Caco-2 (cell line): ENCODE data around the gene PSMB9. TPM values are rescaled to one million over a fixed set of nuclear protein-coding genes. Genes with fewer than 3 reads are reported as not detected.

Experiments
- BruUV-seq: library from RNA; stranded (reverse); fragments of 400-500 nt; replicated peaks from 2 replicates; lab custom pipeline; 2021; lab: Mats Ljungman, UMichigan
- CTCF ChIA-PET: fragments of 300-600 bp; sonication (Branson Sonifier 250); formaldehyde crosslinking; loops from one replicate; lab custom pipeline; 2022; ENCODE audit warnings: antibody characterized with exemption; lab: Charles Lee
- POLR2A ChIA-PET: fragments of 300-600 bp; sonication (Branson Sonifier 250); formaldehyde crosslinking; loops from one replicate; lab custom pipeline; 2022; ENCODE audit warnings: antibody characterized with exemption; lab: Charles Lee
- DNase-seq, 2 experiments: peaks; one replicate each; pipeline versions ENCODE4 v3.0.0 to v3.0.0-alpha.2; 2020 to 2022
- H3K27me3 ChIP-seq: replicated peaks from 2 replicates; pipeline ENCODE4 v1.6.0; 2011; ENCODE audit warnings: low read length; ENCODE audit not compliant: control insufficient read depth, insufficient read depth
- H3K36me3 ChIP-seq: 2 replicates; pipeline ENCODE4 v1.5.1; 2011; ENCODE audit warnings: low read length; ENCODE audit not compliant: control insufficient read depth, insufficient read depth
- H3K4me1 ChIP-seq: fragments of 250-450 bp; sonication (Bioruptor Pico); 2 replicates; pipeline ENCODE4 v1.5.1; 2020; ENCODE audit warnings: mild to moderate bottlenecking
- H3K4me3 ChIP-seq: 2 replicates; pipeline ENCODE4 v1.5.1; 2011; ENCODE audit warnings: low read depth, mild to moderate bottlenecking, control low read depth, low read length
- H3K9me3 ChIP-seq: fragments of 250-450 bp; sonication (Bioruptor Pico); 2 replicates; pipeline ENCODE4 v1.5.1; 2020; ENCODE audit warnings: mild to moderate bottlenecking, moderate library complexity
- H3K27ac Mint-ChIP-seq: one replicate; pipeline ENCODE4 v1.8.0; 2022; ENCODE audit warnings: mixed read lengths; ENCODE audit not compliant: unreplicated experiment
- H3K27me3 Mint-ChIP-seq: one replicate; pipeline ENCODE4 v1.8.0; 2022; ENCODE audit warnings: mixed read lengths; ENCODE audit not compliant: insufficient read depth, unreplicated experiment
- H3K36me3 Mint-ChIP-seq: one replicate; pipeline ENCODE4 v1.8.0; 2022; ENCODE audit warnings: mild to moderate bottlenecking, mixed read lengths; ENCODE audit not compliant: insufficient read depth, unreplicated experiment
- H3K4me1 Mint-ChIP-seq: one replicate; pipeline ENCODE4 v1.8.0; 2022; ENCODE audit warnings: low read depth, mixed read lengths; ENCODE audit not compliant: unreplicated experiment
- H3K4me3 Mint-ChIP-seq: one replicate; pipeline ENCODE4 v1.8.0; 2022; ENCODE audit warnings: mild to moderate bottlenecking, moderate library complexity, mixed read lengths; ENCODE audit not compliant: unreplicated experiment
- H3K9me3 Mint-ChIP-seq: one replicate; pipeline ENCODE4 v1.8.0; 2022; ENCODE audit warnings: mixed read lengths; ENCODE audit not compliant: unreplicated experiment
- CTCF ChIP-seq, 2 experiments: fragments of 200-600 bp in 1 of 2; IDR thresholded peaks; 1 replicate in 1 of 2; 2 replicates in 1 of 2; pipeline versions ENCODE4 v1.5.1 to v1.8.0; 2011 to 2022; ENCODE audit warnings: antibody characterized with exemption in 1 of 2, control low read depth in 1 of 2, inconsistent platforms in 1 of 2, low read depth in 1 of 2, low read length in 1 of 2, mild to moderate bottlenecking in 1 of 2, moderate library complexity in 1 of 2; ENCODE audit not compliant: insufficient read depth in 1 of 2, severe bottlenecking in 1 of 2, unreplicated experiment in 1 of 2
- intact Hi-C: fragments of 100-400 bp; cut with micrococcal nuclease; formaldehyde crosslinking; loops from one replicate; pipeline ENCODE4 v1.10.0; 2022; ENCODE audit not compliant: unreplicated experiment
- total RNA-seq: library from RNA; stranded (reverse); gene quantifications from 2 replicates; pipeline ENCODE4 v1.2.3, GENCODE V29; 2022

Gene PSMB9
- total RNA-seq, 1 experiment from 2014 or later, result 1.3 TPM

- POLR2A ChIA-PET, result interaction anchor here (0.7 kb wide), 1 partner anchor 127 kb away, joined by 4 read pairs; no protein-coding TSS in a partner anchor
- Mint-ChIP-seq H3K27ac (peak overlapping the region; percentile 37), H3K4me3 (peak overlapping the region; percentile 72), H3K27me3 (peaks cover 8% of the 10 kb centered on the region), H3K4me1 (peaks cover 5% of the 10 kb centered on the region), H3K9me3 (no peaks in the 10 kb centered on the region), H3K36me3 (peaks cover 11% of the 10 kb centered on the region)
- Histone ChIP-seq H3K27me3 (no peaks in the 10 kb centered on the region; the same call in 1 of the 2 replicates), H3K4me3 (peak overlapping the region; percentile 12), H3K4me1 (no peaks in the 10 kb centered on the region; the same call in 1 of the 2 replicates), H3K36me3 (no peaks in the 10 kb centered on the region), H3K9me3 (no peaks in the 10 kb centered on the region)
- DNase-seq, result no peak
- CTCF ChIA-PET, result interaction anchor here (1.6 to 1.7 kb wide), 2 partner anchors 9 to 23 kb away, joined by 10 to 14 read pairs; partner anchors contain the start of genes PSMB9 and TAP1
- no TSS peak for BruUV-seq
- intact Hi-C loops, result loop anchor here (1.0 kb wide), 1 partner anchor 9 kb away; the partner anchor contains the start of gene PSMB9
- TF ChIP-seq CTCF (IDR thresholded peaks at IDR 0.05; ENCODE audit: insufficient read depth in 1 of 2, low read depth in 1 of 2, low read length in 1 of 2, severe bottlenecking in 1 of 2, unreplicated experiment in 1 of 2), result no peak
Observed at GRCh38 chr6:32844839-32845383, 9.1 kb upstream of the PSMB9 start.

GRCh38 chr6:32845384-32845884 is 8.6 kb upstream of the PSMB9 start:
- H3K4me1 Mint-ChIP-seq, result peaks cover 5% of the 10 kb centered on the region
- no peak overlapping the region for H3K4me3 ChIP-seq
- no peak overlapping the region for H3K27ac Mint-ChIP-seq
- no peaks in the 10 kb centered on the region for H3K9me3 ChIP-seq
- no TSS peak for BruUV-seq
- peaks cover 11% of the 10 kb centered on the region for H3K36me3 Mint-ChIP-seq
- peaks cover 10% of the 10 kb centered on the region for H3K27me3 Mint-ChIP-seq
- no peak for TF ChIP-seq CTCF (IDR thresholded peaks at IDR 0.05; ENCODE audit: insufficient read depth in 1 of 2, low read depth in 1 of 2, low read length in 1 of 2, severe bottlenecking in 1 of 2, unreplicated experiment in 1 of 2)
- DNase-seq, result no peak
- no peaks in the 10 kb centered on the region; the same call in 1 of the 2 replicates for H3K4me1 ChIP-seq
- H3K36me3 ChIP-seq, result no peaks in the 10 kb centered on the region
- no peaks in the 10 kb centered on the region; the same call in 1 of the 2 replicates for H3K27me3 ChIP-seq
- H3K4me3 Mint-ChIP-seq, result no peak overlapping the region
- ChIA-PET POLR2A (interaction anchor here (0.7 kb wide), 1 partner anchor 126 kb away, joined by 4 read pairs; no protein-coding TSS in a partner anchor), CTCF (interaction anchor here (1.6 to 1.7 kb wide), 2 partner anchors 8 to 23 kb away, joined by 10 to 14 read pairs; partner anchors contain the start of genes PSMB9 and TAP1)
- H3K9me3 Mint-ChIP-seq, result no peaks in the 10 kb centered on the region
- intact Hi-C loops, result no loop called here

- H3K36me3 Mint-ChIP-seq, result peaks cover 11% of the 10 kb centered on the region
- peaks cover 1% of the 10 kb centered on the region for H3K27me3 ChIP-seq
- no peak overlapping the region for H3K27ac Mint-ChIP-seq
- no TSS peak for BruUV-seq
- ChIA-PET POLR2A (no interaction called here), CTCF (no interaction called here)
- H3K4me3 Mint-ChIP-seq, result no peak overlapping the region
- H3K9me3 ChIP-seq, result no peaks in the 10 kb centered on the region
- peaks cover 16% of the 10 kb centered on the region for H3K27me3 Mint-ChIP-seq
- no peak overlapping the region for H3K4me3 ChIP-seq
- H3K4me1 Mint-ChIP-seq, result peaks cover 5% of the 10 kb centered on the region
- no peak for TF ChIP-seq CTCF (IDR thresholded peaks at IDR 0.05; ENCODE audit: insufficient read depth in 1 of 2, low read depth in 1 of 2, low read length in 1 of 2, severe bottlenecking in 1 of 2, unreplicated experiment in 1 of 2)
- H3K9me3 Mint-ChIP-seq, result no peaks in the 10 kb centered on the region
- DNase-seq, result no peak
- intact Hi-C loops, result no loop called here
- H3K4me1 ChIP-seq, result no peaks in the 10 kb centered on the region; the same call in 1 of the 2 replicates
- no peaks in the 10 kb centered on the region for H3K36me3 ChIP-seq
Observed at GRCh38 chr6:32847004-32847403, 7.0 kb upstream of the PSMB9 start.
